Nephron progenitor cell (in vitro differentiated cells): ENCODE data around the gene CD151.
A peak's percentile ranks its signal among the peaks of the same experiment; 100 is the strongest.

Experiments
- DNase-seq: peaks from one replicate; pipeline ENCODE4 v3.0.0; 2021
- H3K27ac Mint-ChIP-seq: 2 replicates; pipeline ENCODE4 v1.8.0; 2021; ENCODE audit warnings: mild to moderate bottlenecking, moderate library complexity, mixed read lengths
- H3K27me3 Mint-ChIP-seq: 2 replicates; pipeline ENCODE4 v1.8.0; 2021; ENCODE audit warnings: mild to moderate bottlenecking, low read depth, mixed read lengths; ENCODE audit not compliant: poor library complexity
- H3K36me3 Mint-ChIP-seq: 2 replicates; pipeline ENCODE4 v1.8.0; 2021; ENCODE audit warnings: low read depth, mixed read lengths
- H3K4me1 Mint-ChIP-seq: 2 replicates; pipeline ENCODE4 v1.8.0; 2021; ENCODE audit warnings: mixed read lengths
- H3K4me3 Mint-ChIP-seq: 2 replicates; pipeline ENCODE4 v1.8.0; 2021; ENCODE audit warnings: mild to moderate bottlenecking, moderate library complexity, mixed read lengths
- H3K9me3 Mint-ChIP-seq: 2 replicates; pipeline ENCODE4 v1.8.0; 2021; ENCODE audit warnings: mild to moderate bottlenecking, moderate library complexity, mixed read lengths
- CTCF ChIP-seq: fragments of 200-600 bp; sonication (generic); IDR thresholded peaks from 2 replicates; pipeline ENCODE4 v1.5.0; 2021; ENCODE audit warnings: antibody characterized with exemption

The CD151 gene

GRCh38 chr11:833114-833791, 501 bp downstream of the CD151 start:
- Mint-ChIP-seq H3K36me3 (no peaks in the 10 kb centered on the region), H3K4me3 (peak overlapping the region; percentile 79), H3K9me3 (no peaks in the 10 kb centered on the region), H3K4me1 (peaks cover 40% of the 10 kb centered on the region), H3K27ac (no peak overlapping the region), H3K27me3 (peaks cover 42% of the 10 kb centered on the region)
- DNase-seq = peak; percentile 69
- no peak for TF ChIP-seq CTCF

GRCh38 chr11:833849-834311, 1.1 kb downstream of the CD151 start:
- H3K27me3 Mint-ChIP-seq = peaks cover 36% of the 10 kb centered on the region
- H3K4me1 Mint-ChIP-seq = peaks cover 33% of the 10 kb centered on the region
- H3K9me3 Mint-ChIP-seq = no peaks in the 10 kb centered on the region
- no peak overlapping the region for H3K27ac Mint-ChIP-seq
- H3K4me3 Mint-ChIP-seq = peak overlapping the region; percentile 79
- no peak for DNase-seq
- TF ChIP-seq CTCF = no peak
- no peaks in the 10 kb centered on the region for H3K36me3 Mint-ChIP-seq

- no peaks in the 10 kb centered on the region for H3K9me3 Mint-ChIP-seq
- H3K27me3 Mint-ChIP-seq = peaks cover 28% of the 10 kb centered on the region
- TF ChIP-seq CTCF = no peak
- no peaks in the 10 kb centered on the region for H3K36me3 Mint-ChIP-seq
- H3K4me3 Mint-ChIP-seq = peak overlapping the region; percentile 79
- H3K27ac Mint-ChIP-seq = no peak overlapping the region
- DNase-seq = no peak
- H3K4me1 Mint-ChIP-seq = peaks cover 27% of the 10 kb centered on the region
Measured at GRCh38 chr11:834371-835316, 1.9 kb downstream of the CD151 start.

- H3K36me3 Mint-ChIP-seq = peaks cover 8% of the 10 kb centered on the region
- no peak for TF ChIP-seq CTCF
- H3K27ac Mint-ChIP-seq = no peak overlapping the region
- H3K4me3 Mint-ChIP-seq = no peak overlapping the region
- no peak for DNase-seq
- peaks cover 35% of the 10 kb centered on the region for H3K4me1 Mint-ChIP-seq
- no peaks in the 10 kb centered on the region for H3K9me3 Mint-ChIP-seq
- peaks cover 15% of the 10 kb centered on the region for H3K27me3 Mint-ChIP-seq
Measured at GRCh38 chr11:836274-836673, 3.5 kb downstream of the CD151 start.

GRCh38 chr11:836700-837099, 3.9 kb downstream of the CD151 start:
- Mint-ChIP-seq H3K9me3 (no peaks in the 10 kb centered on the region), H3K4me3 (no peak overlapping the region), H3K27ac (no peak overlapping the region), H3K4me1 (peaks cover 34% of the 10 kb centered on the region), H3K27me3 (peaks cover 10% of the 10 kb centered on the region), H3K36me3 (peaks cover 8% of the 10 kb centered on the region)
- TF ChIP-seq CTCF = no peak
- no peak for DNase-seq
